Activated CD8-positive, alpha-beta memory T cell treated with anti-CD3 and anti-CD28 coated beads, Interleukin-2, amount 50 U/mL, for 4 hours (primary cell): ENCODE measurements around the gene LCN1.
"Not testable (repeated sequence)": the region's sequence is repeated elsewhere in the genome, so short reads cannot be mapped to it uniquely, and the experiment has no call there.

Source experiments
- DNase-seq: peaks from one replicate; pipeline ENCODE4 v3.0.0-alpha.2; 2020

Gene LCN1

GRCh38 chr9:135524130-135524861 lies 3.1 kb downstream of the LCN1 start:
- no peak for DNase-seq

- DNase-seq, result no peak
Observed at GRCh38 chr9:135525241-135526088, 4.2 kb downstream of the LCN1 start.

- no peak for DNase-seq
Observed at GRCh38 chr9:135526089-135526729, 5.0 kb downstream of the LCN1 start.

- no peak for DNase-seq
Observed at GRCh38 chr9:135526730-135527571, 5.7 kb downstream of the LCN1 start.

GRCh38 chr9:135528842-135529435 lies 7.7 kb downstream of the LCN1 start:
- not testable (repeated sequence) for DNase-seq

GRCh38 chr9:135530146-135530545 lies 8.9 kb downstream of the LCN1 start:
- DNase-seq, result no peak

GRCh38 chr9:135531096-135531495 lies 9.9 kb downstream of the LCN1 start:
- no peak for DNase-seq

- no peak for DNase-seq
Observed at GRCh38 chr9:135533113-135533512, 11.9 kb downstream of the LCN1 start.

- no peak for DNase-seq
Observed at GRCh38 chr9:135533674-135534073, 12.4 kb downstream of the LCN1 start.

GRCh38 chr9:135534192-135534711 lies 13.0 kb downstream of the LCN1 start:
- not testable (repeated sequence) for DNase-seq

GRCh38 chr9:135534826-135535225 lies 13.6 kb downstream of the LCN1 start:
- DNase-seq, result not testable (repeated sequence)

- not testable (repeated sequence) for DNase-seq
Observed at GRCh38 chr9:135535631-135536030, 14.4 kb downstream of the LCN1 start.

GRCh38 chr9:135536216-135536615 lies 15.0 kb downstream of the LCN1 start:
- DNase-seq, result no peak

- DNase-seq, result not testable (repeated sequence)
Observed at GRCh38 chr9:135543262-135543894, 22.1 kb downstream of the LCN1 start.

GRCh38 chr9:135544981-135545635 lies 23.9 kb downstream of the LCN1 start:
- no peak for DNase-seq

- DNase-seq, result not testable (repeated sequence)
Observed at GRCh38 chr9:135545646-135546176, 24.5 kb downstream of the LCN1 start, which contains the start of gene OBP2A. TSS of gene OBP2A (plus strand) at chr9:135546126. CDS start at chr9:135546181, 55 bp downstream.

GRCh38 chr9:135546792-135547617 lies 25.8 kb downstream of the LCN1 start:
- DNase-seq, result not testable (repeated sequence)

GRCh38 chr9:135547756-135548736 lies 26.8 kb downstream of the LCN1 start:
- no peak for DNase-seq
